D721Med (cell line): ENCODE measurements around the gene INCA1.

Source experiments
- DNase-seq: peaks from one replicate; pipeline ENCODE4 v3.0.0; 2011; ENCODE audit warnings: low spot score; ENCODE audit not compliant: insufficient read length
- FAIRE-seq: peaks from 2 replicates; lab custom pipeline; 2011; peaks lifted over from hg19 to GRCh38; lab: Jason Lieb, UNC
- CTCF ChIP-seq: IDR thresholded peaks from 2 replicates; pipeline ENCODE4 v1.5.1; 2012; ENCODE audit warnings: mild to moderate bottlenecking, control low read depth; ENCODE audit not compliant: insufficient read depth; ENCODE audit errors: missing control alignments

The INCA1 gene

GRCh38 chr17:4948931-4949320 is 48.4 kb downstream of the INCA1 start:
- FAIRE-seq = no peak

GRCh38 chr17:4948166-4948930 is 49.0 kb downstream of the INCA1 start, which contains the start of gene PFN1:
PFN1 (minus strand) TSS chr17:4948530; CDS start chr17:4948394, 136 bp downstream.
- DNase-seq = peak; percentile 76
- FAIRE-seq = no peak
- no peak for TF ChIP-seq CTCF

More at GRCh38 chr17:4948931-4949320, 48.4 kb downstream of the INCA1 start:
- peak; percentile 81 for DNase-seq
- TF ChIP-seq CTCF = no peak

GRCh38 chr17:4947411-4948165 is 49.7 kb downstream of the INCA1 start:
- TF ChIP-seq CTCF = no peak
- DNase-seq (peak; percentile 59), FAIRE-seq (no peak)

GRCh38 chr17:4947010-4947410 is 50.3 kb downstream of the INCA1 start:
- DNase-seq = no peak

GRCh38 chr17:4946312-4946976 is 50.9 kb downstream of the INCA1 start:
- FAIRE-seq (no peak), DNase-seq (no peak)
- no peak for TF ChIP-seq CTCF

More at GRCh38 chr17:4947010-4947410, 50.3 kb downstream of the INCA1 start:
- TF ChIP-seq CTCF = no peak
- FAIRE-seq = no peak

- DNase-seq (no peak), FAIRE-seq (no peak)
- no peak for TF ChIP-seq CTCF
Measured at GRCh38 chr17:4945944-4946280, 51.4 kb downstream of the INCA1 start.
